Activated CD4-positive, alpha-beta T cell treated with anti-CD3 and anti-CD28 coated beads, Interleukin-2, amount 50 U/mL, for 24 hours (primary cell): ENCODE data around the gene INKA1.
"Not testable (repeated sequence)": the region's sequence is repeated elsewhere in the genome, so short reads cannot be mapped to it uniquely, and the experiment has no call there.

Experiments
- DNase-seq, 2 donors: peaks; one replicate each; pipeline ENCODE4 v3.0.0-alpha.2; 2020; ENCODE audit warnings: low read depth in 1 of 2, low spot score in 1 of 2

INKA1 gene

DNA sequence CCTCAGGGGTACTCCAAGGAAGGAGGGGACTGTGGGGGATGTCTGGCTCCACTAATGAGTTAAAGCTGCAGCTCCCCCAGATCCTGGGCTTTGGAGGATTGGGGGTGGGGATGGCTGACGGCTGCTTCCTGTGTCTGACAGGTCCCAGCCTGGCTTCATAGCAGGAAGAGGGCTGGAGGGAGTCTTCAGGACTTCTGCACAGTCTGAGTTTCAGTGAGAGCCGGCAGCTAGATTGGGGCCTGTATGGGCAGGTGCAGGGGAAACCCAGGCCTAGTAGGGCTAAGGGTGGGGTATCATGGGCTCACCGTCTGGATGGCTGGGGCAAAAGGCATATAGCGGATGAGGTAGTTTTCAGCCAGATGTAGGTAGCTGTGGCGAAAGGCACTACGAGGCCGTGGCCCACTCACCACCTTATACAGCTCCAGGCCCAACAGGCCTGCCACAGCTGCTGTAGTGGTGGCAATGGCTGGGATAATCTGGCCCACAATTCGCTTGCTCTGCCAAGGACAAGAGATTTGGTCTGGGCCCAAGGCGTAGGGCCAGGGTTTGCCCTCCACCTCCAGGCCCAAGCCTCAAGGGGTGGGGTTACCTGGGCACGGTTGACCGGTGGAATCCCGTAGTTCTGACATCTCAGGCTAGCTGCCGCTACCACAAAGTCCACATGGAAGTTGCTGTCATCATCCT is 4.5 kb downstream of the INKA1 start:
- DNase-seq: no peak

DNA sequence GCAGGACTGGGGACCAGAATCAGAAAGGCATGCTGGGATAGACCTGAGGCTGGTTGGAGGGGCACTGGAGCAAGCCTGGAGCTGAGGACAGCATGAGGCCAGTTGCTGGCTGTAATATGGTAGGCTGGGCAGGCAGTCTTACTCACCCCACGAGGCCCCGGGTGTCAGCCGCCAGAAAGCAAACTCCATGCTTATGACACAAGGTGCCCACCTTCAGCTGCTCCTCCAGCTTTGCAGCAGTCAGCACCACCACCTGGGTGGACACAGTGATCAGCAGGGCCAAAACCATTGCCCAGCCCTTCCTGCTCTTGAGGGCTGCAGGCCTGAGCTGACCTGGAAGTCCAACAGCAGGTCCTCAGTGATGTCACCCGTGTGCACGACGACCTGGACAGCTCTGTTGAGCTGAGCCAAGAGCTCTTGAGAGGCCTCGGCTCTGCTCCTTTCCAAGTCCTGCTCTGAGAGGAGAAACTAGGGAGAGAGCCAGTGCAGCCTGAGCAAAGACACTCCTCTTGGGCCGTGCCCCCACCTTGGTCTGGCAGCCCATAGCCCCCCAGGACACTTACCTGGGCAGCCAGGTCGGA is 9.9 kb downstream of the INKA1 start:
- no peak for DNase-seq

DNA sequence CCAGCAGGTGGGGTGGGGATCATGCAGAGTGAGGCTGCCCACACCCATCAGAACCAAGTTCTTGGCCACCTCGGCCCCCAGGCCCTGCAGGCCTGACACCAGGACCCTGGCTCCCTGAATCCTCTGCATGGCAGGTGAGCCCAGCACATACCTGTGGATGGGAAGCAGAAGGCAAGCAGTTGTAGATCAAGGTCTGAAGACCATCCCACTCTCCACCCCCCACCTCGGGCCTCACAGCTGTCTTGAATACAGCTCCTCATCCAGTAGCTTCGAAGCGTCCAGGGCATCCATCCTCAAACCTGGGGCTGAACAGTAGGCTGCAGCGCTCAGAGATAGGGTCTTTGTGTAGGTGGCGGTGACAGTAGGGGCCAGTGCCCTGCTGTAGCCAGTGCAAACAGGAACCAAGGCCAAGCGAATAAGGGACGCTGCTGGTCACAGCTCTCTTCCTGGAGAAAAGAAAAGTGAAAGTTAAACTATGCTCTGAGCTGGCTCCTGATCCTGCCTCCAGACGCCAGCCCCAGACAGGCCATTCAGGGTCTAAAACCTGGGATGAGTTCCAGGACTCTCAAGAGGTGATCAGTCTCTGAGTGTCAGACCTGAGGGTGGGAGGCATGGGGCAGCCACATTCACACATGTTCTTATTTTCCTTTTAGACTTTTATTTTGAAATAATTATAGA is 10.6 kb downstream of the INKA1 start, which contains the start of gene UBA7:
TSS of gene UBA7 (minus strand) at position 457 of the 678 bp plus-strand sequence. CDS start at position 291, 166 bp downstream.
- no peak for DNase-seq

DNA sequence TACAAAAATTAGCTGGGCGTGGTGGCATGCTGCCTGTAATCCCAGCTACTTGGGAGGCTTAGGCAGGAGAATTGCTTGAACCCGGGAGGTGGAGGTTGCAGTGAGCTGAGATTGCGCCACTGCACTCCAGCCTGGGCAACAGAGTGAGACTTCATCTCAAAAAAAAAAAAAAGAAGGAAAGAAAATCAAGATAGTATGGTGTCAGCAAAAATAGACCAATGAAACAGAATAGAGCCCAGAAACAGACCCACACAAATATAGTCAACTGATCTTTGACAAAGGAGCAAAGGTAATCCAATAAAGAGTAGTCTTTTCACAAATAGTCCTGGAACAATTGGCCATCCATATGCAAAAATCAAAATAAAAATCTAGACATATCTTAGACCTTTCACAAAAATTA is 20.1 kb downstream of the INKA1 start:
- not testable (repeated sequence) for DNase-seq

DNA sequence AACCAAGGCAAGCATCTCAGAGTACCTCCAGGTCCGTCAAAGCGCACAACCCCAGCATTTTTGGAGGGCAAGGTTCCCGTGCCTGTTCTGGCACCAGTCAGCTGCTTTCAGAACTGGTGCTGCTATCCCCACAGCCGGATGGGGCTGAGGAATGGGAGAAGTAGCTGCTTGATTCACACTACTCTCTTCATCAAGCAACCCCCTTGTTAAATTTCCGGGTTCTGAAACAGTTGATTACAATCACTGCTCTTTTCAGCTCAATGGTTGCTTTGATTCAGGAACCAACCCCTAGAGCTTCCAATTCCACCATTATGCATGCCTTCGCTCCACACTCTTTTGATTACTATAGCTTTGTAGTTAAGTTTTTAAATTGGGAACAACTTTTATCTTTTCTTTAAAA is 23.0 kb downstream of the INKA1 start:
- DNase-seq: no peak

DNA sequence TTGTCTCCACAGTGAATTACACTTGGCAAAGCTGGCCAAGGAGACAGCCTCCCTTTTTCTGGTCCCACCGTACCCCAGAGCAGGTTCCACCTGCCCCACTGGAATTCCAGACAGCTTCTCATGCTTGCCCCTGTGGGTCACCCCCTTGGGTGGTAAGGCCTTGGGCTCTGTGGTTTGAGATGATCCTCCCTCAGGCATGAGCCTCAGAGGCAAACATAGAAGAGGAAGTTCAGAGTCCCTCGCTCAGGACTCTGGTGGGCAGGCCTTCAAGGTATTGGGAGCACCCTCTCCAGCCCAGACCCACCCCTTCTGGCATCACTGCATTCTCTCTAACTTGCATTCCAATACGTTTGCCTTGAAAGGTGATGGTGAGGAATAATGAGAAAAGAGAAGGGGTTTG is 28.3 kb downstream of the INKA1 start:
- no peak for DNase-seq

DNA sequence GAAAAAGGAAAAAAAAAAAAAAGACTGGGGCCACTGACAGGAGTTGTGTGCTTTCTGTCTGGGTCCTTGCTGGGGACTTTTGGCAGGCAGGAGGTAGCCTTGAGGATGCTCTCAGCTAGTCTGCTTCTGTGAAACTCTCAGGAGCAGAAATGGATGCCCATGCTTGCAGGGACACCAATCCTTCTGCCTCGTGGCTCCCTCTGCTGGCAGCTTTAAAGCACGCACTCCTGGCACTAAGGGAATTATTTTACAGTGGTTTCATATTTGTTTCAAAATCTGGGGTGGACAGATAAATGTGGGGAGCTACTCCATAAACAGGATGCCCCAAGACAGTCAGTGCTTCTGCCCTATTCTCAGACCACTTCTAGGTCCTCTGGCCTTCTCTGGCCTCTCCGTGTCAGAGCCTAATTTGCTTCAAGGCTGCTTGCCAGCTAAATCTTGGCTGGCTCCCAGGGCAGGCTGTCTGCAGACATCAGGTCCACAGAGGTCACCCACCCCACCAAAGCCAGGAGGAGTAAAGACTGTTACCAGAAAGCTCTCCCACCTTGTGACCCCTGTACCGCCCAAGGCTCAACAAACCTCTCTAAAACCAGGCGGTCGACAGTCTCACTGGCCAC is 36.2 kb downstream of the INKA1 start:
- DNase-seq: peak; percentile 46 to 73

DNA sequence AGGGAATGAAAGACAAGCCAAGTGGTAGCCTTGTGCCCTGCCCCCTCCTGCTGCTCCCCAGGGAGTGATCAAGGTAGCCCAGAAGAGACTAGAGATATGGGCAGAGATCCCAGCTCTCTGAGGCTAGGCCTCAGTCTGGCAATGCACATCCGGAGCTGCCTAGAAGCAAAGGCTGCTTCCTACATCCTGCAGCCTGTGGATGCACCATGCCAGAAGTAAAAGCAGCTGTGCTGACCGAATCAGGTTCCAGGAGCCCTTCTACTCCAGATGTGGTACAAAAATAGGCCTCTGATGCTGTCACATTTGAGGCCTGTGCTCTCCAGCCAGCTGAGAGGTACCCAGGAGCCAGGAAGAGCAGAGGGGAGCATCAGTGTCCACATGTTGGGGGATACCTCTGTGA is 37.3 kb downstream of the INKA1 start:
- DNase-seq: no peak

DNA sequence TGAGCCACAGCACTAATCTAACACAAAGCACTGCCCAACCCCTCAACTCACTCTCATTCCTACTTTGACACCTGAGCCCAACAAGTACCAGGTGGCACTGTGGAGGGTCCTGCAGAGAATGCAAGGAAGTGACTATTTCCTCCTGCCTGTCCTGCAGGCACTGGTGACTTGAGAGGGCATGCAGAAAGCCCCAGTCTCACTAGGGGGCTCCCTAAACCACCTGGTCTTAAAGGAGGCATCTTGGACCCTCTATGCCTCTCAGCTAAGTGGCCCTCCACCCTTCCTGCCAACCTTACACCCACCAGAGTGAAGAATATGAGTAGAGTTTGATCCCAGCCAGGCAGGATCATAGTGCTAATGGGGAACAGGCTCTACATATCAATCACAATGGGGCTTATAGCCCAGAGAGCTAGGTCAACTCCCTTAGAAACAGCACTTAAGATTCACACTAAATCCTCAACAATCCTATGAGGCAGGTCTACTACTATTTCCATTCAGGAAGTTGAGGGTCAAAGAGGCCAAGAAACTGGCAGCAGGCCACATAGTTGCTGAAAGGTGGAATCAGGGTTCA is 38.1 kb downstream of the INKA1 start:
- no peak for DNase-seq

DNA sequence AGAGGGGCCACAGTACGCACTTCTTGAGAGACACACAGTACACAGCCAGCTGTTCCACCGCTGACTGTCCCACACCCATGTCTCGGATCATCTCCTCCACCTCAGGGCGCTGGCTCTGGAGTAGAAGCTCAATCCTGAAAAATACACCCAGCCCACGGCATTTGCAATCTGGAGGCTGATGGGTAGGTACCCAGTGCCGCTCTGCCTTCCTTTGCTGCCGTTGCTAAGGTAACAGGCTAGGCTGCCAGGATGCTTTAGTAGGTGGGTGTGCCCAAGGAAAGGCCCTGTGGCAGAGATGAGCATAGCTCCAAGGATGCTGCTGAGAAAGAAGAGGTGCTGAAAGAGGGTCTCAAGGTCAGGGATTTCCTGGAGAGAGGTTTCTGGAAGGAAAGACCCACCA is 38.7 kb downstream of the INKA1 start:
- no peak for DNase-seq

DNA sequence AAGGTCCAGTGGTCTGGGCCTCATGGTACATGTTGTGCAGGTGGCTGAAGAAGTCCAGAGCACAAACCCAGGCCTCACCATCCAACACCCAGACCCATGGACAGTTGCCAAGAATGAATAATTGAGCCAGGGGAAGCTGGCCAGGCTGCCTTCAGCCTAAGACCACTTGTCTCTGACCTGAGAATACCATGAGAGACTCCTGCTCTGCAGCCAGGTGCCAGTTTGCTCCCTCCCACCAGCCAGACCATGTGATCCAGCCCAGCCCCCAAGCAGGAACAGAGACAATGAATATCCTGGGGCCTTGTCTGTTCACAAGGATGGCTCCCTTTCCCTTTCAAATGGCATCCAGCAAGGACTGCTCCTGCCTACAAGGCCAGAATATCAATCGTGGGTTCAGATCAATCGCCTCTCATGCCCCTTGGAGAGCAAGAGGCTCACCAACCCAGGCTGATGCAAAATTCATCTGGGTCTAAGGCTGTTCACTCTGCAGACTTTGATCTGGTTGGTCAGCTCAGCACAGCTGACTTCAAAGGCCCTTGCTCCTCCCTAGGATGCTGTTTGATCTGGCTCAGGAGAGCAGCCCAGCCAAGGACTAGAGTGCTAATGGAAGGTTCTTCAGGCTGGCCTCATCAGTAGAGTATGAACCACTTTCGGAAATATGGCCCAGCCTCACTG is 39.9 kb downstream of the INKA1 start:
- DNase-seq: no peak

DNA sequence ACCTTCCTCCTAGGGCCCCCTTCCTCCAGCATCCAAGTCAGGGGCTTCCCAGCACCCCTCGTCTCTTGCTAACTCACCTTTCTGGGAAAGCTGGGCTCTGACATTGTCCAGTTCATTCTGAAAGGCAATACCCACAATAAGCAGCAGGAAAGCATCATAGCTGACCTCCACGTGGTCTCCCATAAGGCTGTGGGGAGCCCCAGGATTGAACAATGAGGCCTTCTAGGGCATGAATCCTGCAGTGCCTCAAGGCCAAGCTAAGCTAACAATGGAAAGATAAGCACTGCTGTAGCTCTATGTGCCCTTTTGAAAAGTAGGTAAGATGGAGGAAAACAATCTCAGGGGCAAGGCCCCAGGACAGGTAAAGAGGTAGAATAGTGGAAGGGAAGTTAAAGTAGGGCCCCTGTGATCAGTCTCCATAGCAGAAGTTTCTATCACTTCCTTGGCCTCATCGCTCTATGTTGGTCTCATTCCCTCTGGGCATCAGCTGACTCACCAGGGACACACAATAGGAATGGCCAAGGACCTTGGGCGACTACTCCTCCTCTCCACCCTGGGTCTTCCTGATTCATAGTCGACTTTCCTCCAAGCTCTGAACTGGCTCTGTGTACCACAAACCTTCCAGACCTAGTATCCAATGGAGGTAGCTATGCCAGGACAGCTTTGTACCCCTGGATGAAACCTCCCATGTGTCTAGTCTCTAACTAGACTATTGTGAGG is 41.6 kb downstream of the INKA1 start:
- DNase-seq: no peak

DNA sequence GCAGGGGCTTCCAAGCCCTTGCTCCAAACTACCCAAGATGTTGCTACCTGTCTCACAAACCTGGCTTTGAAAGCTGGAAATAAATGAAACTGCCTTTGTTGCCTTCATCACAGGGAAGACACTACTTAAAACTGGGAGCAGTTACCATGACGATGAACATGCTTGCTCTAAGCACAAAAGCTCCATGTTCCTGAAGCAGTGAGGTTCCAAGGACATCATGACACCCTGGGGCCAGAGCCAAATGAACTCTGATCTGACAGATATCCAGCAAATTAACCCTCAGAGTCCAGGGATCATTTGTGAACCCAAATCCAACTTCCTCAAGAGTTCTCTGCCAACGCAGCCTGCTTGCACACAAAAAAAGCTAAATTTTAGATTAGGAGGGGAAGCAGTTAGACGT is 42.6 kb downstream of the INKA1 start:
- DNase-seq: no peak
